ENCODE data around the gene COPS3.
"Not testable (repeated sequence)": the region's sequence is repeated elsewhere in the genome, so short reads cannot be mapped to it uniquely, and the experiment has no call there.

COPS3 gene

DNA sequence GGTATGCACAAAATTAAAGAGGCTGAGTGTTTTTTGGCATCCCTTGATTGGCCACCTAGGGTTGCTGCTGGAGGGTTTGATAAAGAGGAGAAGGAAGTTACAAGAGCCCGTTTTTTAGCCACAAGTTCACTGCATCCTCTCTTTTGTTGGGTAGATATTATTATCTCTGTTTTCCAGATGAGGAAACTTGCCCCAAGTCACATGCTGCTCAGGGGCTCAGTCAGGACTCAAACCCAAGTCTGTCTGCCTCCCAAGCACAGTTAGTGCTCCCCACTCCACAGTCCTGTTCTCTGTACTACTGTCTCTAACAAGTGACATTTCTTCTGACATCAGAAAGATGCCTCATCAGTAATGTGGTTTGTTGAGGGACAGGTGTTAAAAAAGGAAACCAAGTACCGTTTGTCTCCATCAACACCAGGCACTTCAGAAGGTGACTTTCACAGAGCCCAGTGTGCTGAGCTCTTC is 23.5 kb upstream of the COPS3 start:
- H3K9me3 Mint-ChIP-seq: no peaks in the 10 kb centered on the region
- H3K27me3 Mint-ChIP-seq (ENCODE audit: low read depth, poor library complexity): peaks cover 12% of the 10 kb centered on the region
- peaks cover 38% of the 10 kb centered on the region for H3K4me1 Mint-ChIP-seq
- no peak overlapping the region for H3K27ac Mint-ChIP-seq
- TF ChIP-seq, protein P1, sequence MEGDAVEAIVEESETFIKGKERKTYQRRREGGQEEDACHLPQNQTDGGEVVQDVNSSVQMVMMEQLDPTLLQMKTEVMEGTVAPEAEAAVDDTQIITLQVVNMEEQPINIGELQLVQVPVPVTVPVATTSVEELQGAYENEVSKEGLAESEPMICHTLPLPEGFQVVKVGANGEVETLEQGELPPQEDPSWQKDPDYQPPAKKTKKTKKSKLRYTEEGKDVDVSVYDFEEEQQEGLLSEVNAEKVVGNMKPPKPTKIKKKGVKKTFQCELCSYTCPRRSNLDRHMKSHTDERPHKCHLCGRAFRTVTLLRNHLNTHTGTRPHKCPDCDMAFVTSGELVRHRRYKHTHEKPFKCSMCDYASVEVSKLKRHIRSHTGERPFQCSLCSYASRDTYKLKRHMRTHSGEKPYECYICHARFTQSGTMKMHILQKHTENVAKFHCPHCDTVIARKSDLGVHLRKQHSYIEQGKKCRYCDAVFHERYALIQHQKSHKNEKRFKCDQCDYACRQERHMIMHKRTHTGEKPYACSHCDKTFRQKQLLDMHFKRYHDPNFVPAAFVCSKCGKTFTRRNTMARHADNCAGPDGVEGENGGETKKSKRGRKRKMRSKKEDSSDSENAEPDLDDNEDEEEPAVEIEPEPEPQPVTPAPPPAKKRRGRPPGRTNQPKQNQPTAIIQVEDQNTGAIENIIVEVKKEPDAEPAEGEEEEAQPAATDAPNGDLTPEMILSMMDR (IDR thresholded peaks at IDR 0.05): no peak
- peak overlapping the region; percentile 81 for H3K4me3 Mint-ChIP-seq
- no peak for DNase-seq
- H3K36me3 Mint-ChIP-seq (ENCODE audit: low read depth): peaks cover 16% of the 10 kb centered on the region

- Mint-ChIP-seq H3K4me1 (peaks cover 38% of the 10 kb centered on the region), H3K4me3 (peak overlapping the region; percentile 81), H3K36me3 (ENCODE audit: low read depth) (peaks cover 10% of the 10 kb centered on the region), H3K9me3 (no peaks in the 10 kb centered on the region), H3K27me3 (ENCODE audit: low read depth, poor library complexity) (peaks cover 12% of the 10 kb centered on the region), H3K27ac (no peak overlapping the region)
- no peak for DNase-seq
- TF ChIP-seq, protein P1 (IDR thresholded peaks at IDR 0.05): no peak
Measured at GRCh38 chr17:17303847-17304490, 22.9 kb upstream of the COPS3 start.

GRCh38 chr17:17303010-17303846 is 22.2 kb upstream of the COPS3 start, which contains the start of gene NT5M:
NT5M (plus strand) TSS chr17:17303373; CDS start chr17:17303551, 178 bp downstream.
- H3K27ac Mint-ChIP-seq: peak within 1 kb of the TSS; percentile 64
- H3K4me1 Mint-ChIP-seq: peaks cover 38% of the 10 kb centered on the region
- H3K27me3 Mint-ChIP-seq (ENCODE audit: low read depth, poor library complexity): peaks cover 12% of the 10 kb centered on the region
- DNase-seq: peak; percentile 85
- TF ChIP-seq, protein P1 (IDR thresholded peaks at IDR 0.05): no peak
- H3K9me3 Mint-ChIP-seq: no peaks in the 10 kb centered on the region
- peak within 1 kb of the TSS; percentile 88 for H3K4me3 Mint-ChIP-seq
- peaks cover 4% of the 10 kb centered on the region for H3K36me3 Mint-ChIP-seq (ENCODE audit: low read depth)

DNA sequence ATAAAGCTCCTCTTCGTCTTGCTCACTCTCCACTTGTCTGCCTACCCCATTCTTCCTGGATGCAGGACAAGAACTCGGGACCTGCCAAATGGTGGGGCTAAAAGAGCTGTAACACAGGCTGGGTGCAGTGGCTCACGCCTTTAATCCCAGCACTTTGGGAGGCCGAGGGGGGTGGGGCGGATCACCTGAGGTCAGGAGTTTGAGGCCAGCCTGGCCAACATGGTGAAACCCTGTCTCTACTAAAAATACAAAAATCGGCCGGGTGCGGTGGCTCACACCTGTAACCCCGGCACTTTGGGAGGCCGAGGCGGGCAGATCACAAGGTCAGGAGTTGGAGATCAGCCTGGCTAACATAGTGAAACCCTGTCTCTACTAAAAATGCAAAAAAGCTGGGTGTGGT is 20.6 kb upstream of the COPS3 start:
- H3K27ac Mint-ChIP-seq; H3K36me3 Mint-ChIP-seq (ENCODE audit: low read depth); DNase-seq; H3K9me3 Mint-ChIP-seq: not testable (repeated sequence)
- Mint-ChIP-seq H3K27me3 (ENCODE audit: low read depth, poor library complexity) (peaks cover 12% of the 10 kb centered on the region), H3K4me1 (peaks cover 42% of the 10 kb centered on the region), H3K4me3 (peak overlapping the region; percentile 88)

DNA sequence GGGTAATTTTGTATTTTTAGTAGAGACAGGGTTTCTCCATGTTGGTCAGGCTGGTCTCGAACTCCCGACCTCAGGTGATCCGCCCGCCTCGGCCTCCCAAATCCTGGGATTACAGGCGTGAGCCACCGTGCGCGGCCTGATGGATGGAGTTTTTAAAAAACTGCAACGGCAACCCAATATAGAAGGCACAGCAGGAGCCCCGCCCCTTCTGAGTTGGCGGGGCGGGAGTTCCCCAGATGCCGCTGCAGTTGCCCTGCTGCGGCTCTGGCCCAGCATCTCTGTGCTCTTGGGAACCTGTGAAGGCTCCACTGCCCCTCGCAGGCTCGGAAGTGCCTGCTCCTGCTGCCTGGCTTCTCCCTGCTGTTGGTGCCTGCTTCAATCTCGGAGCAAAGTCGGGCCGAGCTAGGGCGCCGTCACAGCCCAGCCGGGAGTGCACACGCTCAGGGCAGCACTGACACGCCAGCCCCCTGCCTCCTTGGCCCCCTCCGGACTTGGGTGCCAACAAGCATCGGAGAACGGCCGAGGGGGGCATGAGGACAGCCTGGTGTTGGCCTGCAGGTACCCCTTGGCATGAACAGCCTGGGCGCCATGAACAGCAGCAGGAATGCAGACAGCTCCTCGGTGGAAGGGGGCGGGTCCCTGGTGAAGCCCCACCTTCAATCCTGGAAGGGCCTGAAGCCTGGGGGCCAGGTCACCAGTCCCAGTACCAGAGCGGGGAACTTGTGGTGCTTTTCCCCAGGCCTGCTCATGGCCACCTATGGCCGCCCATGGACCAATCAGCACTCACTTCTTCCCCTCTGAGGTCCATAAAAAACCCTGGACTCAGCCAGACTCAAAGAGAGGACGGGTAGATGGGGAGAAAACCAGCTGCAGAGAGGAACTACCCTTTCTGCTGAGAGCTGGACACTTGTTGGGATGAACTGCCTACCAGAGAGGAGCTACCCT is 19.9 kb upstream of the COPS3 start:
- Mint-ChIP-seq H3K27me3 (ENCODE audit: low read depth, poor library complexity) (peaks cover 12% of the 10 kb centered on the region), H3K27ac (peak overlapping the region; percentile 83), H3K9me3 (no peaks in the 10 kb centered on the region), H3K4me1 (peaks cover 45% of the 10 kb centered on the region), H3K4me3 (peak overlapping the region; percentile 88), H3K36me3 (ENCODE audit: low read depth) (no peaks in the 10 kb centered on the region)
- peak; percentile 91 for DNase-seq
- TF ChIP-seq, protein P1 (IDR thresholded peaks at IDR 0.05): no peak
